ENCODE results near the gene FXYD5. TPM values are rescaled to one million over a fixed set of nuclear protein-coding genes. Genes with fewer than 3 reads are reported as not detected.
"Not testable (repeated sequence)": the region's sequence is repeated elsewhere in the genome, so short reads cannot be mapped to it uniquely, and the experiment has no call there.

The FXYD5 gene
- total and polyA plus RNA-seq, 7 donors, result 18.5 to 102 (median 27.0) TPM

DNA sequence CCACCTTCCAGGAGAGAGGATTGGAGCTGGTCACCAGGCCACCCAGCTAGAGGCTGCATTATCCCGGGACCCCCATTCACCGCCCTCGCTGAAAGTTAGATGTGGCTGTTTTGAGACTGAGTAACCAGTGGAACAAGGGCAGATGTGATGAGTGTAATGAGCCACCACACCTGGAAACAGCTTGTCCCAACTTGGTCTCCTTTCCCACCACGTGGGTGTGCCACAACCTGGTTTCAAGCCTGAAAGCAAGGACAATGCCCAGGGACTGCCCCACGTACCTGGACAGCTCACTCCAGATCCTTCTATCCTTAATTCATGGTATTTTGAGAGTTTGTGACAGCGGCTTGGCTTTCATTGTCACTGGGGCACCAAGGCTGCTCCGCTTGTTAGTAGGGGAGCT is 26.7 kb upstream of the FXYD5 start:
- Histone ChIP-seq H3K9me3 (no peaks in the 10 kb centered on the region), H3K27me3 (no peaks in the 10 kb centered on the region), H3K4me1 (peaks cover 0 to 20% (median 8%) of the 10 kb centered on the region in 4 donors), H3K4me3 (no peak overlapping the region), H3K36me3 (no peaks in the 10 kb centered on the region), H3K27ac (peak overlapping the region in 1 of 4 donors; percentile 83)
- DNase-seq, result no peak
- TF ChIP-seq POLR2A (IDR thresholded peaks at IDR 0.05) (no peak), POLR2AphosphoS5 (IDR thresholded peaks at IDR 0.05) (peak in 1 of 4 donors; percentile 20)
- 69 to 79% methylated on average over 7 of the region's 7 CpGs for WGBS, 2 donors
- intact Hi-C loops (cut with DNase I), result loop anchor here (10.0 kb wide), 1 partner anchor 153 kb away; no protein-coding TSS in a partner anchor

DNA sequence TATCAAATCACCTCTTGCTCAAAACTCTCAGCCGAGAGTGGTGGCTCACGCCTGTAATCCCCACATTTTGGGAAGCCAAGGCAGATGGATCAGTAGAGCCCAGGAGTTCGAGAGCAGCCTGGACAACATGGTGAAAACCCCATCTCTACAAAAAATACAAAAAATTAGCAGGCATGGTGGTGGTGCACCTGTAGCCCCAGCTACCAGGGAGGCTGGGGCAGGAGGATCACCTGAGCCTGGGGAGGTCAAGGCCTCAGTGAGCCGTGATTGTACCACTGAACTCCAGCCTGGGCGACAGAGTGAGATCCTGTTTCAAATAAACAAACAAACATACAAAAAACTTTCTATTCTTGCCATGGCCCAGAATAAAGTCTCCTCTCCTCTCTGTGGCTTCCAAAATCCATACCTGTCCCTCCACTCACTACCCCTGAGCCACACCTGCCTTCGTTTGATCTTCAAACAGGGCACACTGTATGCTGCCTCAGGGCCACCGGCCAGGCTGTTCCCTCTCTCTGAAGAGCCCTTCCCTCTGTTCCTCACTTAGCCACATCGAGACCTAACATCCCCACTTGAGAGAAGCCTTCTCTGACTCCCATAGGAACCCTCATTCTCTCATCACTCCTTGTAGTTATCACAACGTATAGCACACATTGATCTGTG is 26.0 kb upstream of the FXYD5 start:
- no peaks in the 10 kb centered on the region for H3K36me3 ChIP-seq
- peak overlapping the region in 1 of 4 donors; percentile 83 for H3K27ac ChIP-seq
- H3K9me3 ChIP-seq, result no peaks in the 10 kb centered on the region
- 77 to 88% methylated on average over 9 of the region's 9 CpGs for WGBS, 2 donors
- H3K27me3 ChIP-seq, result no peaks in the 10 kb centered on the region
- H3K4me1 ChIP-seq, result peaks cover 0 to 19% (median 7%) of the 10 kb centered on the region in 4 donors
- no peak overlapping the region for H3K4me3 ChIP-seq
- TF ChIP-seq EP300 (IDR thresholded peaks at IDR 0.05) (no peak), POLR2A (IDR thresholded peaks at IDR 0.05) (no peak), POLR2AphosphoS5 (IDR thresholded peaks at IDR 0.05) (no peak)
- TF ChIP-seq, protein P1, sequence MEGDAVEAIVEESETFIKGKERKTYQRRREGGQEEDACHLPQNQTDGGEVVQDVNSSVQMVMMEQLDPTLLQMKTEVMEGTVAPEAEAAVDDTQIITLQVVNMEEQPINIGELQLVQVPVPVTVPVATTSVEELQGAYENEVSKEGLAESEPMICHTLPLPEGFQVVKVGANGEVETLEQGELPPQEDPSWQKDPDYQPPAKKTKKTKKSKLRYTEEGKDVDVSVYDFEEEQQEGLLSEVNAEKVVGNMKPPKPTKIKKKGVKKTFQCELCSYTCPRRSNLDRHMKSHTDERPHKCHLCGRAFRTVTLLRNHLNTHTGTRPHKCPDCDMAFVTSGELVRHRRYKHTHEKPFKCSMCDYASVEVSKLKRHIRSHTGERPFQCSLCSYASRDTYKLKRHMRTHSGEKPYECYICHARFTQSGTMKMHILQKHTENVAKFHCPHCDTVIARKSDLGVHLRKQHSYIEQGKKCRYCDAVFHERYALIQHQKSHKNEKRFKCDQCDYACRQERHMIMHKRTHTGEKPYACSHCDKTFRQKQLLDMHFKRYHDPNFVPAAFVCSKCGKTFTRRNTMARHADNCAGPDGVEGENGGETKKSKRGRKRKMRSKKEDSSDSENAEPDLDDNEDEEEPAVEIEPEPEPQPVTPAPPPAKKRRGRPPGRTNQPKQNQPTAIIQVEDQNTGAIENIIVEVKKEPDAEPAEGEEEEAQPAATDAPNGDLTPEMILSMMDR (IDR thresholded peaks at IDR 0.05), result no peak
- DNase-seq, result no peak
- intact Hi-C loops (cut with DNase I), result loop anchor here (10.0 kb wide), 1 partner anchor 154 kb away; no protein-coding TSS in a partner anchor

DNA sequence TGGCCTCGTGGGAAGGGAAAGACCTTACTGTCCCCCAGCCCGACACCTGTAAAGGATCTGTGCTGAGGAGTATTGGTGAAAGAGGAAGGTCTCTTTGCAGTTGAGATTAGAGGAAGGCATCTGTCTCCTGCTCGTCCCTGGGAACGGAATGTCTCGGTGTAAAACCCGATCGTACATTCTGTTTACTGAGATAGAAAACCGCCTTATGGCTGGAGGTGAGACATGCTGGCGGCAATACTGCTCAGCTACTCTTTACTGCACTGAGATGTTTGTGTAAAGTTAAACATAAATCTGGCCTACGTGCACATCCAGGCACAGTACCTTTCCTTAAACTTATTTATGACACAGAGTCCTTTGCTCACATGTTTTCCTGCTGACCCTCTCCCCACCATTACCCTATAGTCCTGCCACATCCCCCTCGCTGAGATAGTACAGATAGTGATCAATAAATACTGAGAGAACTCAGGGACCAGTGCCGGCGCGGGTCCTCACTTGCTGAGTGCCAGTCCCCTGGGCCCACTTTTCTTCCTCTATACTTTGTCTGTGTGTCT is 24.7 kb upstream of the FXYD5 start:
- intact Hi-C loops (cut with DNase I), result loop anchor here (10.0 kb wide), 1 partner anchor 155 kb away; no protein-coding TSS in a partner anchor
- not testable (repeated sequence) for H3K27me3 ChIP-seq, H3K4me3 ChIP-seq, DNase-seq, H3K4me1 ChIP-seq, H3K36me3 ChIP-seq, H3K9me3 ChIP-seq
- WGBS, 2 donors, result 14 to 48% methylated on average over 14 of the region's 14 CpGs
- H3K27ac ChIP-seq, result peak overlapping the region in 1 of 4 donors; percentile 39

DNA sequence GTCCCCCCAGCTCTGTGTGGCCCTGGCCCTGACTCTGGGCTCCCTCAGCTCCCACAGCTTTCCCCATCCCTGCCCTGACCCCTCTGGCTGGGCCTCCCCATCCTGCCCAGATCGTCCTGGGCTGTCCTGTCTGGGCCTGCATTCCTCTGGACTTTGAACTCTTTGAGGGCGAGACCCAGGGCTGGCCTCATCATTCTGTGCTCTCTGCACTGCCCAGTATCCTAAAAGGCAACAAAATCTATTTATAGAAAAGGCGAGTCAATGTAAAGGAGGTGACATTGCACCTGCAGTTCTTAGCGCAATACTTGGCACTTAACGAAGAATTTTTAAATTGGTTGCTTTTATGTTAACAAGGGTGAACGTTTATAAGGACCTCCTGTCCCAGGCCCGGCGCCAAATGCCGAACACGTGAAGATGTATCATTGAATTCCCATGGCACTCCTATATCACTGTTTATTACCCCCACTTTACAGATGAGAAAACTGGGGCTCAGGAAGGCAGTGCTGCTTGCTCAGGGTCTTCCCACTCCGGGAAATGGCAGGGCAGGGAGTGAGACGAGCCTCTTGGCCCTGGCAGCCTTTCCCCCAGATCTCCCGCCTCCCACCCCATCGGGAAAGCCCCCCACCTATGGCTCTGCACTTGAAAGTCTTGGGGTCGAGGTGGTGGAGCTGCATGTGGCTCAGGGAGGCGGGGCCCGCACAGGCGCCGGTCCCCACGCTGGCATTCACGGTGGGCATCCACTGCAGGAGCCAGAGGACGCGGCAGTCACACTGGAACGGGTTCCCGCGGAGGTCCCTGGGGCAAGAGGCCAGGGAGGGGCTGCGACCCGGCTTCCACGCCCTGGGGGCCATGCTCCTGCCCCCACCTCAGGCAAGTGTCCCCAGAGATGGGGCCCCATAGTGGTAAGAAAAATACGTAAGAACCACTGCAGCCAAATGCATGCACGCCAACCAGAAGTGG is 23.5 kb upstream of the FXYD5 start:
- peaks cover 0 to 14% (median 6%) of the 10 kb centered on the region in 4 donors for H3K4me1 ChIP-seq
- peaks cover 0 to 1% (median 0%) of the 10 kb centered on the region in 3 donors for H3K27me3 ChIP-seq
- TF ChIP-seq POLR2AphosphoS5 (IDR thresholded peaks at IDR 0.05) (peak in 1 of 4 donors; percentile 14), POLR2A (IDR thresholded peaks at IDR 0.05) (no peak)
- H3K4me3 ChIP-seq, result peak overlapping the region in 1 of 4 donors; percentile 21
- 53 to 75% methylated on average over 31 of the region's 31 CpGs for WGBS, 2 donors
- H3K9me3 ChIP-seq, result no peaks in the 10 kb centered on the region
- H3K27ac ChIP-seq, result peak overlapping the region in 1 of 4 donors; percentile 56
- DNase-seq, result no peak
- H3K36me3 ChIP-seq, result no peaks in the 10 kb centered on the region
- intact Hi-C loops (cut with DNase I), result no loop called here

DNA sequence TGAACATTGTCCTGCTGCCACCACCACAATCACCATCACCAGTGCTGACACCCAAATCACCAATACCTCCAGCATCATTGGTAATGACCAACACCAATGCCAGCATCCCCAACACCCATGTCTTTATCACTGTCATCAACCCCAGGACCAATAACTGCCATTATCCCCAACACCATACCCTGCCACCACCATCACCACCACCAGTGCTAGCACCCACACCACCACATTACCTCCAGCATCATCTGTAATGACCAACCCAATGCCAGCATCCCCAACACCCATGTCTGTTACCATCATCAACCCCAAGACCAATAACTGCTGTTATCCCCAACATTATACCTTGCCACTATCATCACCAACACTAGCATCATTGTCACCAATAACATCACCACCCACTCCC is 22.3 kb upstream of the FXYD5 start:
- H3K4me3 ChIP-seq, result peak overlapping the region in 1 of 4 donors; percentile 39
- no peak for DNase-seq
- no peaks in the 10 kb centered on the region for H3K36me3 ChIP-seq
- H3K4me1 ChIP-seq, result peaks cover 0 to 15% (median 7%) of the 10 kb centered on the region in 4 donors
- peaks cover 0 to 6% (median 0%) of the 10 kb centered on the region in 3 donors for H3K27me3 ChIP-seq
- no peak for TF ChIP-seq EP300 (IDR thresholded peaks at IDR 0.05)
- TF ChIP-seq, protein P1 (IDR thresholded peaks at IDR 0.05), result no peak
- no peak for TF ChIP-seq POLR2AphosphoS5 (IDR thresholded peaks at IDR 0.05)
- no peak for TF ChIP-seq POLR2A (IDR thresholded peaks at IDR 0.05)
- no peaks in the 10 kb centered on the region for H3K9me3 ChIP-seq
- intact Hi-C loops (cut with DNase I), result no loop called here
- H3K27ac ChIP-seq, result peak overlapping the region in 1 of 4 donors; percentile 17
